Iris pigment epithelial cell (primary cell): ENCODE data around the gene GRPEL2.
"Not testable (repeated sequence)": the region's sequence is repeated elsewhere in the genome, so short reads cannot be mapped to it uniquely, and the experiment has no call there.

ENCODE experiments used
- DNase-seq: peaks from one replicate; pipeline ENCODE4 v3.0.0-alpha.2; 2011; ENCODE audit warnings: low read depth

GRPEL2 gene

DNA sequence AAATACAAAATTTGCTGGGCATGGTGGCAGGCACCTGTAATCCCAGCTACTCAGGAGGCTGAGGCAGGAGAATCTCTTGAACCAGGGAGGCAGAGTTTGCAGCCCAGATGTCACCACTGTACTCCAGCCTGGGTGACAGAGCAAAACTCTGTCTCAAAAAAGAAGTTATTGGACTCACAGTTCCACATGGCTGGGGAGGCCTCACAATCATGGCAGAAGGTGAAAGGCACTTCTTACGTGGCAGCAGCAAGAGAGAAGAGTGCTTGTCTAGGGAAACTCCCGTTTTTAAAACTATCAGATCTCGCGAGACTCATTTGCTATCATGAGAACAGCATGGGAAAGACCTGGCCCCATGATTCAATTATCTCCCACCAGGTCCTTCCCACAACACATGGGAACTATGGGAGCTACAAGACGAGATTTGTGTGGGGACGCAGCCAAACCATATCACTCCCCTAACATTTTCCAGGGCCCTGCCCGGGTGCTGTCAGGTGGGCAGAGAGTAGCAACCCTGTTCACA lies 53.5 kb downstream of the GRPEL2 start:
- DNase-seq = not testable (repeated sequence)

DNA sequence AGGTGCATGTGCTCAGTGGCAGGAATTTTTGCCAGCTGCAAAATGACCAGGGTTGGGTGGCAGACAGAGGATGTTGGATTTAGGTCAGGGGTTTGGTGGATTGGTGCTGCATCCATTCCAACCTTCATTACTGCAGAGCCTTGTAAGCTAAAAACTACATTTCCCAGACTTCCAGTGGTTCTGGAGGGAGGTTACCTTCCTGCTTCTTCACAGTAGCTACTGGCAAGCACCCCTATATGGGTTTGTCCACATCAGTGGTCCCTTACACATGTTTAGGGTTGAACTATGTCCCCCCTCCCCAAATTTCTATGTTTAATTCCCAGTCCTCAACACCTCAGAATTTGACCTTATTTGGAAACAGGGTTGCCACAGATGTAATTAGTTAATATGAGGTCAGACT lies 54.5 kb downstream of the GRPEL2 start:
- no peak for DNase-seq

DNA sequence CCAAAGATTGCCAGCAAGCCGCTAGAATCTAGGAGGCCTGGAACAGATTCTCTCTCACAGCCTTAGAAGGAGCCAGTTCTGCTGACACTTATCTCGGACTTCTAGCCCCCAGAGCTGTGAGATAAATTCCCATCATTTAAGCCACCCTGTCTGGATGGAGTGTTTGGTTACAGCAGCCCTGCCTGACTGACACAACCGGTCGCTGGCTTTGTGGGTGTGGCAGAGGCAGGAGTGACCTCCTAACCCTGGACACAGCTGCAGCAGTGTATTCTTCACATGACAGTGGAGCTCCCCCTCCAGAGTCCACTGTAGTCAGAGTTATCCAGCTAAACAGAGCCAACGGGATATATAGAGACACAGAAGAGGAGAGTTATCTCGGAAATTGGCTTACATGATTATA lies 55.0 kb downstream of the GRPEL2 start:
- DNase-seq = no peak

DNA sequence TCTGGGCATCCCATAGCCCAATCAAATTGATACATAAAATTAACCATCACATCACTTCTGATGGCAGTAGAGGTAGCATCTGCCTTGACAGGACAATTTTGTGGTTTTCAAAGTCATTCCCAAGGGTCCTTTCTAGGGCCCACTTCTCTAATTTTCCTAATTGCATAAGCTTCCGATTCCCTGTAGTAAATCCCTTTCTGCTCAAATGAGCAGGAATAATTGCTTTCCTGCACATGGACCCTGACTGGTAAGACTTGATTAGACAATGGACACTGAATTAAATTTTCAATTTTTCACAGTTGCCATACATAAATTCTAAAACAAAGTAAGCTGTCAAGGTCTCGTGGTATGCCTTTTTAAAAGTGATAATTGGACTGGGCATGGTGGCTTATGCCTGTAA lies 55.8 kb downstream of the GRPEL2 start:
- no peak for DNase-seq

DNA sequence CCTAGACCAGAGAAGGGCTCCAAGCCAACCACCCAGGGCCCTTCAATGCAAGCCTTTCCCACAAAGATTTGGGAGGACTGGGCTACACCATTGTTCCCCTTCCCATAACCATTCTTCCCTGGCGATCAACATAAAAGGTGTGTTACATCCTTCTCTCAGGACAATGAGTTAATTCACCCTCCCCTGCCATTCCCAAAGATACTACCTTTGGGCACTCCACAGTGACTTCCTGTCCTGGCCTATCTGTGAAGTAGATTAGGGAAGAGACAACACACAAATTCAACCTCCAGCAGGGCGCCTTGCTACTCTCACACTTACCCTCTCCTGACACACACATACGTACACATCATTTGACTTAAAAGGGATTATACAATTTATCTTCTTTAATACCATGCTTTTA lies 57.0 kb downstream of the GRPEL2 start:
- DNase-seq = no peak
